Nucleus accumbens (tissue), 56 donors: ENCODE measurements around the gene GFPT1.
A peak's percentile ranks its signal among the peaks of the same experiment; 100 is the strongest.

Source experiments
- DNase-seq, 56 donors: peaks; one replicate each; lab custom pipeline; 2025; lab: John Stamatoyannopoulos, UW

GFPT1 gene

GRCh38 chr2:69335311-69335710 lies 51.7 kb downstream of the GFPT1 start:
- no peak for DNase-seq

- no peak for DNase-seq
These were observed 53.7 kb downstream of the GFPT1 start for GRCh38 chr2:69333352-69333751.

- no peak for DNase-seq
These were observed 56.2 kb downstream of the GFPT1 start for GRCh38 chr2:69330781-69331180.

GRCh38 chr2:69322631-69323030 lies 64.4 kb downstream of the GFPT1 start:
- no peak for DNase-seq

GRCh38 chr2:69316550-69316949 lies 70.5 kb downstream of the GFPT1 start:
- DNase-seq: no peak

- no peak for DNase-seq
These were observed 71.8 kb downstream of the GFPT1 start for GRCh38 chr2:69315160-69315761.

GRCh38 chr2:69311024-69311416 lies 76.0 kb downstream of the GFPT1 start:
- DNase-seq: no peak

GRCh38 chr2:69310111-69311023 lies 76.7 kb downstream of the GFPT1 start:
- no peak for DNase-seq

- no peak for DNase-seq
These were observed 77.5 kb downstream of the GFPT1 start for GRCh38 chr2:69309351-69310110.

- no peak for DNase-seq
These were observed 78.7 kb downstream of the GFPT1 start for GRCh38 chr2:69308338-69308737.

GRCh38 chr2:69307579-69308064 lies 79.4 kb downstream of the GFPT1 start:
- DNase-seq: peak in 1 of 56 donors; percentile 28

- peak in 44 of 56 donors; percentile 14 to 79 (median 36) for DNase-seq
These were observed 80.0 kb downstream of the GFPT1 start for GRCh38 chr2:69306822-69307578.

- DNase-seq: no peak
These were observed 80.6 kb downstream of the GFPT1 start for GRCh38 chr2:69306393-69306821.

GRCh38 chr2:69305712-69306392 lies 81.2 kb downstream of the GFPT1 start:
- no peak for DNase-seq

GRCh38 chr2:69305166-69305565 lies 81.9 kb downstream of the GFPT1 start:
- DNase-seq: no peak

GRCh38 chr2:69304656-69305055 lies 82.4 kb downstream of the GFPT1 start:
- no peak for DNase-seq

- no peak for DNase-seq
These were observed 86.4 kb downstream of the GFPT1 start for GRCh38 chr2:69300650-69301049.

- no peak for DNase-seq
These were observed 87.1 kb downstream of the GFPT1 start for GRCh38 chr2:69299772-69300516.

GRCh38 chr2:69298862-69299261 lies 88.2 kb downstream of the GFPT1 start:
- DNase-seq: no peak
